A673 (cell line): Measurements from ENCODE around the gene RAB3GAP2. TPM values are rescaled to one million over a fixed set of nuclear protein-coding genes. Genes with fewer than 3 reads are reported as not detected.

Experiments
- BruUV-seq: library from RNA; stranded (reverse); fragments of 400-500 nt; replicated peaks from 2 replicates; lab custom pipeline; 2021; lab: Mats Ljungman, UMichigan
- CTCF ChIA-PET: fragments of 300-600 bp; sonication (Branson Sonifier 250); formaldehyde crosslinking; loops from one replicate; lab custom pipeline; 2022; ENCODE audit warnings: antibody characterized with exemption; lab: Charles Lee
- POLR2A ChIA-PET: fragments of 300-600 bp; sonication (Branson Sonifier 250); formaldehyde crosslinking; loops from one replicate; lab custom pipeline; 2022; ENCODE audit warnings: antibody characterized with exemption; ENCODE audit not compliant: low non-redundant PET; lab: Charles Lee
- DNase-seq: peaks from one replicate; pipeline ENCODE4 v3.0.0-alpha.2; 2015; ENCODE audit warnings: low spot score
- H3K27ac ChIP-seq: fragments of 200-600 bp; sonication (generic); 2 replicates; pipeline ENCODE4 v1.5.1; 2016; ENCODE audit warnings: mixed run types, low read depth, mild to moderate bottlenecking, mixed read lengths, antibody characterized with exemption, low read length; ENCODE audit not compliant: poor library complexity, severe bottlenecking
- H3K27me3 ChIP-seq: fragments of 200-600 bp; sonication (generic); replicated peaks from 2 replicates; pipeline ENCODE4 v1.6.1; 2017; ENCODE audit warnings: mixed run types, low read depth, mild to moderate bottlenecking, mixed read lengths, antibody characterized with exemption, low read length; ENCODE audit not compliant: insufficient read depth, poor library complexity
- H3K36me3 ChIP-seq: fragments of 200-600 bp; sonication (generic); 2 replicates; pipeline ENCODE4 v1.6.1; 2016; ENCODE audit warnings: mixed run types, mild to moderate bottlenecking, mixed read lengths, antibody characterized with exemption, low read length; ENCODE audit not compliant: insufficient read depth, poor library complexity, severe bottlenecking
- H3K4me1 ChIP-seq: fragments of 200-600 bp; sonication (generic); 2 replicates; pipeline ENCODE4 v1.6.1; 2017; ENCODE audit warnings: mixed run types, mild to moderate bottlenecking, mixed read lengths, antibody characterized with exemption, low read length; ENCODE audit not compliant: insufficient read depth, poor library complexity, severe bottlenecking
- H3K4me3 ChIP-seq: fragments of 200-600 bp; sonication (generic); 2 replicates; pipeline ENCODE4 v1.5.1; 2016; ENCODE audit warnings: low read depth, mixed run types, mild to moderate bottlenecking, mixed read lengths, low read length; ENCODE audit not compliant: poor library complexity, severe bottlenecking
- H3K9me3 ChIP-seq: fragments of 200-600 bp; sonication (generic); 2 replicates; pipeline ENCODE4 v1.6.1; 2016; ENCODE audit warnings: mixed run types, low read depth, mild to moderate bottlenecking, mixed read lengths, antibody characterized with exemption, low read length; ENCODE audit not compliant: poor library complexity, severe bottlenecking
- EZH2 ChIP-seq: fragments of 200-600 bp; sonication (generic); IDR thresholded peaks from 2 replicates; pipeline ENCODE4 v1.6.1; 2017; ENCODE audit warnings: borderline replicate concordance, low read depth, mild to moderate bottlenecking, mixed read lengths, antibody characterized with exemption, low read length; ENCODE audit not compliant: poor library complexity, severe bottlenecking
- intact Hi-C: fragments of 100-400 bp; cut with micrococcal nuclease; formaldehyde crosslinking; loops from one replicate; pipeline ENCODE4 v1.10.0; 2022; ENCODE audit not compliant: unreplicated experiment
- total RNA-seq: library from RNA; stranded (reverse); gene quantifications from 2 replicates; pipeline ENCODE4 v1.2.3, GENCODE V29; 2021
- TF ChIP-seq, protein P1 (sequence below): fragments of 300-800, 200-600 bp; sonication (generic); conservative IDR thresholded peaks from 2 replicates; pipeline ENCODE4 v1.5.1; 2017; ENCODE audit warnings: low read depth, mild to moderate bottlenecking, antibody characterized with exemption, low read length, moderate library complexity, mixed read lengths

RAB3GAP2 gene
- total RNA-seq, 1 experiment from 2014 or later = 43.8 TPM

DNA sequence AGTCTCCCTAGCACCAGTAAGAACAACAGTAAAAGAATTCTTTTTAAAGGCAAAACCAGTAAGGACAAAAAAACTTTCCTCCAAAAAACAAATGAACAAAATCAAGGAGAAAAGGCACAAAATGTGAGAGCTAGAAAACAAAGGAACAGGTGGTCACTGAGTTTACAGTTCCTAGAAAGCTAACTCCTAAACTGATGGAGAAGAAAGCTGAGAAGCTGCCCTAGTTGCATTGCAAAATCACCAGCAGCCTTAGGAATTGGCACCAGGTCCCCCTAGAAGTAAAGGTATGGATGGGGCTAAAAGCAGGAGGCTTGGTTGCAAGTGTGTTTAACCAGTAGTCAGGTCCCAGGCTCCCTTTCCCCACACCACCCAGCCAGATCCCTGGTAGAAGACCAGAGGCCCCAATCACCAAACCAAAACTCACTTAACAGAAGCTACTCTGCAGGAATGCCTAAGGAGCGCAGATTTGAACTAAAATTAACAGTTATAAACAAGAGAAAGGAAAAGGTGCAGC lies 47.6 kb downstream of the RAB3GAP2 start:
- no peak for DNase-seq
- ChIA-PET CTCF (no interaction called here), POLR2A (no interaction called here)
- H3K27ac ChIP-seq = no peak overlapping the region
- no peaks in the 10 kb centered on the region for H3K9me3 ChIP-seq
- H3K36me3 ChIP-seq = no peaks in the 10 kb centered on the region
- no peak overlapping the region for H3K4me3 ChIP-seq
- H3K27me3 ChIP-seq = no peaks in the 10 kb centered on the region
- no peak for TF ChIP-seq EZH2
- TF ChIP-seq, protein P1, sequence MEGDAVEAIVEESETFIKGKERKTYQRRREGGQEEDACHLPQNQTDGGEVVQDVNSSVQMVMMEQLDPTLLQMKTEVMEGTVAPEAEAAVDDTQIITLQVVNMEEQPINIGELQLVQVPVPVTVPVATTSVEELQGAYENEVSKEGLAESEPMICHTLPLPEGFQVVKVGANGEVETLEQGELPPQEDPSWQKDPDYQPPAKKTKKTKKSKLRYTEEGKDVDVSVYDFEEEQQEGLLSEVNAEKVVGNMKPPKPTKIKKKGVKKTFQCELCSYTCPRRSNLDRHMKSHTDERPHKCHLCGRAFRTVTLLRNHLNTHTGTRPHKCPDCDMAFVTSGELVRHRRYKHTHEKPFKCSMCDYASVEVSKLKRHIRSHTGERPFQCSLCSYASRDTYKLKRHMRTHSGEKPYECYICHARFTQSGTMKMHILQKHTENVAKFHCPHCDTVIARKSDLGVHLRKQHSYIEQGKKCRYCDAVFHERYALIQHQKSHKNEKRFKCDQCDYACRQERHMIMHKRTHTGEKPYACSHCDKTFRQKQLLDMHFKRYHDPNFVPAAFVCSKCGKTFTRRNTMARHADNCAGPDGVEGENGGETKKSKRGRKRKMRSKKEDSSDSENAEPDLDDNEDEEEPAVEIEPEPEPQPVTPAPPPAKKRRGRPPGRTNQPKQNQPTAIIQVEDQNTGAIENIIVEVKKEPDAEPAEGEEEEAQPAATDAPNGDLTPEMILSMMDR = no peak
- BruUV-seq = no TSS peak
- no peaks in the 10 kb centered on the region for H3K4me1 ChIP-seq
- intact Hi-C loops = no loop called here

DNA sequence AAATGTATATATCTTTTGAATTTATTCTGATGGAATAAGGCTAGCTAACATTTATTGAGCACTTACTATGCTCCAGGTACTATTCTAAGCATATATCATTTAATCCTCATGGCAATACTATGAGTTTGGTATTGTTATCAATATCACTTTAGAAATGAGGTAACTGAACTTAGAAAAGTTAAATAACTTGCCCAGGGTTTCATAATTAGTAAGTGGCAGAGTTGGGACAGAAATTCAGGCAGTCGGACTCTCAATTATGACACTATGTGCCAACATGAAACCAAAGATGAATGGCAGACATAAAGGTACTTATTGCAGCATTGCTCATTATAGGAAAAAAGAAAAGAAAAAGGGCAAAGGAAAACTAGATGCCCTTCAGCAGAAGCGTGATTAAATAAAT lies 48.2 kb downstream of the RAB3GAP2 start:
- Histone ChIP-seq H3K9me3 (no peaks in the 10 kb centered on the region), H3K4me1 (no peaks in the 10 kb centered on the region), H3K27ac (no peak overlapping the region), H3K27me3 (no peaks in the 10 kb centered on the region), H3K4me3 (no peak overlapping the region), H3K36me3 (no peaks in the 10 kb centered on the region)
- DNase-seq = no peak
- ChIA-PET CTCF (no interaction called here), POLR2A (no interaction called here)
- no TSS peak for BruUV-seq
- no peak for TF ChIP-seq EZH2
- TF ChIP-seq, protein P1 = no peak
- intact Hi-C loops = no loop called here

DNA sequence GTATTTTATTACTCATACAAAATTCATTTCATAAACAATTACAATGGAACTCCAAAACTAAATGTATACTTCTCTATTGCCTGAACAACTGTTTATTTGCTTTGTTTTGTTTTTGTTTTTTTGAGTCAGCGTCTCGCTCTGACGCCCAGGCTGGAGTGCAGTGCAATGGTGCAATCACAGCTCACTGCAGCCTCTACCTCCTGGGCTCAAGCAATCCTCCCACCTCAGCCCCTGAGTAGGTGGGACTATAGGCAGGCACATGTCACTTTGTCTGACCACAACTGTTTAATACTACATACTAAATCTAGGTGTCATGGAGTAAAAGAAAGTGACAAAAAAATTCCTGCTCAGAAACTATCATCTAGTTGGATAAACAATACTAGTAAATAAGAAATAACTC lies 49.3 kb downstream of the RAB3GAP2 start:
- BruUV-seq = no TSS peak
- ChIA-PET CTCF (no interaction called here), POLR2A (no interaction called here)
- H3K9me3 ChIP-seq = no peaks in the 10 kb centered on the region
- DNase-seq = no peak
- no peak for TF ChIP-seq EZH2
- TF ChIP-seq, protein P1 = no peak
- no peak overlapping the region for H3K4me3 ChIP-seq
- intact Hi-C loops = no loop called here
- no peak overlapping the region for H3K27ac ChIP-seq
- H3K36me3 ChIP-seq = no peaks in the 10 kb centered on the region
- H3K27me3 ChIP-seq = no peaks in the 10 kb centered on the region
- H3K4me1 ChIP-seq = no peaks in the 10 kb centered on the region
